Loucy (cell line): ENCODE results near the gene PI4KA.

Experiments used
- H2AFZ ChIP-seq: fragments of 200-600 bp; sonication (generic); 2 replicates; pipeline ENCODE4 v1.6.0; 2016; ENCODE audit warnings: antibody characterized with exemption, mild to moderate bottlenecking, low read length, moderate library complexity
- H3F3A ChIP-seq: fragments of 200-600 bp; 2 replicates; pipeline ENCODE4 v1.6.0; 2016; ENCODE audit warnings: antibody characterized with exemption, low read depth, mild to moderate bottlenecking
- H3K27me3 ChIP-seq: fragments of 200-600 bp; sonication (generic); 2 replicates; pipeline ENCODE4 v1.6.1; 2014; ENCODE audit warnings: low read length, mild to moderate bottlenecking; ENCODE audit not compliant: insufficient read depth, poor library complexity, severe bottlenecking
- H3K36me3 ChIP-seq: fragments of 200-600 bp; sonication (generic); 2 replicates; pipeline ENCODE4 v1.6.1; 2016; ENCODE audit warnings: low read length; ENCODE audit not compliant: insufficient read depth
- H3K4me1 ChIP-seq: fragments of 200-600 bp; sonication (generic); 2 replicates; pipeline ENCODE4 v1.5.1; 2014; ENCODE audit warnings: low read length, mild to moderate bottlenecking; ENCODE audit not compliant: insufficient read depth, poor library complexity, severe bottlenecking
- H3K4me2 ChIP-seq: fragments of 200-600 bp; sonication (generic); 2 replicates; pipeline ENCODE4 v1.6.0; 2014; ENCODE audit warnings: antibody characterized with exemption, low read length, low read depth, mild to moderate bottlenecking; ENCODE audit not compliant: poor library complexity, severe bottlenecking
- H3K4me3 ChIP-seq: fragments of 200-600 bp; sonication (generic); 2 replicates; pipeline ENCODE4 v1.5.1; 2014; ENCODE audit warnings: low read length, mild to moderate bottlenecking, mixed read lengths; ENCODE audit not compliant: poor library complexity, severe bottlenecking
- H3K79me2 ChIP-seq: fragments of 200-600 bp; sonication (generic); 2 replicates; pipeline ENCODE4 v1.6.1; 2014; ENCODE audit warnings: low read length; ENCODE audit not compliant: insufficient read depth
- H3K9ac ChIP-seq: fragments of 200-600 bp; sonication (generic); 2 replicates; pipeline ENCODE4 v1.6.0; 2014; ENCODE audit warnings: mild to moderate bottlenecking, low read depth, low read length, moderate library complexity; ENCODE audit not compliant: poor library complexity, severe bottlenecking
- H3K9me2 ChIP-seq: fragments of 200-600 bp; sonication (generic); replicated peaks from 2 replicates; pipeline ENCODE4 v1.6.1; 2016; ENCODE audit warnings: low read depth, low read length, mixed read lengths
- H3K9me3 ChIP-seq: fragments of 200-600 bp; sonication (generic); 2 replicates; pipeline ENCODE4 v1.6.1; 2014; ENCODE audit warnings: mild to moderate bottlenecking, antibody characterized with exemption, low read length, low read depth; ENCODE audit not compliant: insufficient read depth
- H4K20me1 ChIP-seq: fragments of 200-600 bp; sonication (generic); 2 replicates; pipeline ENCODE4 v1.6.0; 2014; ENCODE audit warnings: antibody characterized with exemption, low read length, mild to moderate bottlenecking; ENCODE audit not compliant: insufficient read depth, poor library complexity, severe bottlenecking
- CTCF ChIP-seq: fragments of 200-600 bp; sonication (generic); conservative IDR thresholded peaks from 2 replicates; pipeline ENCODE4 v1.5.1; 2014; ENCODE audit warnings: mild to moderate bottlenecking, antibody characterized with exemption, low read length
- EZH2phosphoT487 ChIP-seq: fragments of 200-600 bp; IDR thresholded peaks from 2 replicates; pipeline ENCODE4 v1.6.1; 2018; ENCODE audit warnings: antibody characterized with exemption, mild to moderate bottlenecking, moderate library complexity, borderline replicate concordance

PI4KA gene

GRCh38 chr22:20659258-20659657 is 199.4 kb downstream of the PI4KA start:
- no peak overlapping the region for H2AFZ ChIP-seq
- H4K20me1 ChIP-seq: no peaks in the 10 kb centered on the region
- no peaks in the 10 kb centered on the region for H3F3A ChIP-seq
- peaks cover 6% of the 10 kb centered on the region for H3K27me3 ChIP-seq
- no peaks in the 10 kb centered on the region for H3K4me1 ChIP-seq
- H3K9ac ChIP-seq: no peak overlapping the region
- no peaks in the 10 kb centered on the region for H3K9me2 ChIP-seq
- no peaks in the 10 kb centered on the region for H3K9me3 ChIP-seq
- no peak overlapping the region for H3K4me2 ChIP-seq
- H3K4me3 ChIP-seq: no peak overlapping the region
- no peaks in the 10 kb centered on the region for H3K79me2 ChIP-seq
- no peaks in the 10 kb centered on the region for H3K36me3 ChIP-seq
- TF ChIP-seq EZH2phosphoT487: no peak
- TF ChIP-seq CTCF: no peak

- H2AFZ ChIP-seq: no peak overlapping the region
- no peaks in the 10 kb centered on the region for H4K20me1 ChIP-seq
- H3K27me3 ChIP-seq: peaks cover 6% of the 10 kb centered on the region
- no peaks in the 10 kb centered on the region for H3K9me3 ChIP-seq
- no peak for TF ChIP-seq CTCF
- no peak for TF ChIP-seq EZH2phosphoT487
- no peaks in the 10 kb centered on the region for H3F3A ChIP-seq
- no peak overlapping the region for H3K4me2 ChIP-seq
- H3K36me3 ChIP-seq: no peaks in the 10 kb centered on the region
- H3K79me2 ChIP-seq: no peaks in the 10 kb centered on the region
- no peak overlapping the region for H3K9ac ChIP-seq
- H3K4me3 ChIP-seq: no peak overlapping the region
- H3K4me1 ChIP-seq: no peaks in the 10 kb centered on the region
- H3K9me2 ChIP-seq: no peaks in the 10 kb centered on the region
Observed at GRCh38 chr22:20658433-20659222, 200.0 kb downstream of the PI4KA start.

GRCh38 chr22:20657963-20658362 is 200.6 kb downstream of the PI4KA start:
- no peak for TF ChIP-seq EZH2phosphoT487
- TF ChIP-seq CTCF: no peak
- no peaks in the 10 kb centered on the region for H3K9me2 ChIP-seq
- H3K4me1 ChIP-seq: no peaks in the 10 kb centered on the region
- H3F3A ChIP-seq: no peaks in the 10 kb centered on the region
- no peak overlapping the region for H2AFZ ChIP-seq
- H3K27me3 ChIP-seq: peaks cover under 1% of the 10 kb centered on the region
- H3K4me3 ChIP-seq: no peak overlapping the region
- H3K9me3 ChIP-seq: no peaks in the 10 kb centered on the region
- no peaks in the 10 kb centered on the region for H4K20me1 ChIP-seq
- no peak overlapping the region for H3K4me2 ChIP-seq
- H3K36me3 ChIP-seq: no peaks in the 10 kb centered on the region
- H3K79me2 ChIP-seq: no peaks in the 10 kb centered on the region
- H3K9ac ChIP-seq: no peak overlapping the region
